Glutamatergic neuron (in vitro differentiated cells): ENCODE data around the gene AMZ1. TPM values are rescaled to one million over a fixed set of nuclear protein-coding genes. Genes with fewer than 3 reads are reported as not detected.
A peak's percentile ranks its signal among the peaks of the same experiment; 100 is the strongest.

ENCODE experiments used
- DNase-seq: peaks from one replicate; pipeline ENCODE4 v3.0.0; 2022
- H3K27ac Mint-ChIP-seq: one replicate; pipeline ENCODE4 v1.8.0; 2020; ENCODE audit warnings: mild to moderate bottlenecking, mixed read lengths, inconsistent platforms; ENCODE audit not compliant: unreplicated experiment
- H3K27me3 Mint-ChIP-seq: one replicate; pipeline ENCODE4 v1.8.0; 2020; ENCODE audit warnings: mild to moderate bottlenecking, moderate library complexity, mixed read lengths, inconsistent platforms; ENCODE audit not compliant: unreplicated experiment
- H3K36me3 Mint-ChIP-seq: one replicate; pipeline ENCODE4 v1.8.0; 2020; ENCODE audit warnings: mild to moderate bottlenecking, mixed read lengths, inconsistent platforms; ENCODE audit not compliant: unreplicated experiment
- H3K4me1 Mint-ChIP-seq: one replicate; pipeline ENCODE4 v1.8.0; 2020; ENCODE audit warnings: mild to moderate bottlenecking, low read depth, mixed read lengths, inconsistent platforms; ENCODE audit not compliant: unreplicated experiment
- H3K4me3 Mint-ChIP-seq: one replicate; pipeline ENCODE4 v1.8.0; 2020; ENCODE audit warnings: mild to moderate bottlenecking, mixed read lengths, inconsistent platforms; ENCODE audit not compliant: unreplicated experiment
- H3K9me3 Mint-ChIP-seq: one replicate; pipeline ENCODE4 v1.8.0; 2020; ENCODE audit warnings: mild to moderate bottlenecking, moderate library complexity, mixed read lengths, inconsistent platforms; ENCODE audit not compliant: unreplicated experiment
- total RNA-seq: library from RNA; stranded (reverse); fragmentation: NEBNext Ultra II Directional; extraction: Animal tissue kit (Norgen Biotek cat#: 25700); gene quantifications from one replicate; pipeline ENCODE4 v1.2.1, GENCODE V29; 2021; ENCODE audit not compliant: unreplicated experiment
- TF ChIP-seq, protein P1 (sequence below): fragments of 200-600 bp; sonication (generic); IDR thresholded peaks from one replicate; pipeline ENCODE4 v1.5.0; 2021; ENCODE audit not compliant: partially characterized antibody, unreplicated experiment

AMZ1 gene
- total RNA-seq, 1 donor from 2014 or later = 0.15 TPM

DNA sequence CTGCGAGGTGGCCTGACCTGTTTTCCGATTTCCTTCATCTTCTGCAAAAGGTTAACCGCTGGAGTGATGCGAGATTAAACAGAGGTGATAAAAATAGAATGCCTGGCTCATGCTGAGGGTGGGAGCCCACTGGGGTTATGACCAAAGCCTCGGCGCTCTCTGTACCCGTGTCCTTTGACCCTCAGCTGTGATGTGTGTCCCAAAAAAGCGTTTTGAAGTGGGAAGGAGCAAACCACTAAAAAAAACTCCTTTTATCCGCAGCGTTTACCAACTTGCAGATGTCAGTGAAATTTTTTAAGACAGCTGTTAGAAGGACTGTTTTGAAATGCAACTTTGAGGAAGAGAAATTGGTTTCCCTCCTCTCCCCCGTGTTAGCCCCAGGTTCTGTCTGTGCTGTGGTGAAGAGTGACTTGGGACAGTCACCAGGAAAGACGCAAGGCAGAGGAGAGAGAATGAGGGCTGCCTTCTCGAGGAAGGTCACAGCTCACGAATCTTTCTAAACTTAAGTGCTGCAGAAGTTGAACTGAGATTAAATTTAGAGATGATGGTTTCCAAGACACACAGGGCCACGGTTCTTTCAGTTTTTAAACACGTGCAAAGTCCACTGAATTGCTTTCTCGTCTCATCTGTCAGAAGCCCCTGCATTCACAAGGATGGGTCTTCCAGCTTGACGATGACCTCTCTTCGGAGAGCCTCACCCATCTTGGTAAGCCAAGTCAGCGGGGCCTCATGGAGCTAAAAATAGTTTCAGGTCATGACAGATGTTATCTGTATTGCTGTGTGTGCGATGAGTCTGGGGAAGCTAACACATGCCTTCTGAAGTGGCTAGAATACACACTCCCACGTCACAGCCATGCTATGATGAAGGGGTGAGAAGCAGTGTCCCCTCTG, 27.6 kb downstream of the AMZ1 start:
- H3K27me3 Mint-ChIP-seq = peaks cover 7% of the 10 kb centered on the region
- no peak overlapping the region for H3K4me3 Mint-ChIP-seq
- TF ChIP-seq, protein P1, sequence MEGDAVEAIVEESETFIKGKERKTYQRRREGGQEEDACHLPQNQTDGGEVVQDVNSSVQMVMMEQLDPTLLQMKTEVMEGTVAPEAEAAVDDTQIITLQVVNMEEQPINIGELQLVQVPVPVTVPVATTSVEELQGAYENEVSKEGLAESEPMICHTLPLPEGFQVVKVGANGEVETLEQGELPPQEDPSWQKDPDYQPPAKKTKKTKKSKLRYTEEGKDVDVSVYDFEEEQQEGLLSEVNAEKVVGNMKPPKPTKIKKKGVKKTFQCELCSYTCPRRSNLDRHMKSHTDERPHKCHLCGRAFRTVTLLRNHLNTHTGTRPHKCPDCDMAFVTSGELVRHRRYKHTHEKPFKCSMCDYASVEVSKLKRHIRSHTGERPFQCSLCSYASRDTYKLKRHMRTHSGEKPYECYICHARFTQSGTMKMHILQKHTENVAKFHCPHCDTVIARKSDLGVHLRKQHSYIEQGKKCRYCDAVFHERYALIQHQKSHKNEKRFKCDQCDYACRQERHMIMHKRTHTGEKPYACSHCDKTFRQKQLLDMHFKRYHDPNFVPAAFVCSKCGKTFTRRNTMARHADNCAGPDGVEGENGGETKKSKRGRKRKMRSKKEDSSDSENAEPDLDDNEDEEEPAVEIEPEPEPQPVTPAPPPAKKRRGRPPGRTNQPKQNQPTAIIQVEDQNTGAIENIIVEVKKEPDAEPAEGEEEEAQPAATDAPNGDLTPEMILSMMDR = no peak
- no peak overlapping the region for H3K27ac Mint-ChIP-seq
- DNase-seq = no peak
- H3K4me1 Mint-ChIP-seq = peaks cover 34% of the 10 kb centered on the region
- peaks cover 6% of the 10 kb centered on the region for H3K9me3 Mint-ChIP-seq
- no peaks in the 10 kb centered on the region for H3K36me3 Mint-ChIP-seq

DNA sequence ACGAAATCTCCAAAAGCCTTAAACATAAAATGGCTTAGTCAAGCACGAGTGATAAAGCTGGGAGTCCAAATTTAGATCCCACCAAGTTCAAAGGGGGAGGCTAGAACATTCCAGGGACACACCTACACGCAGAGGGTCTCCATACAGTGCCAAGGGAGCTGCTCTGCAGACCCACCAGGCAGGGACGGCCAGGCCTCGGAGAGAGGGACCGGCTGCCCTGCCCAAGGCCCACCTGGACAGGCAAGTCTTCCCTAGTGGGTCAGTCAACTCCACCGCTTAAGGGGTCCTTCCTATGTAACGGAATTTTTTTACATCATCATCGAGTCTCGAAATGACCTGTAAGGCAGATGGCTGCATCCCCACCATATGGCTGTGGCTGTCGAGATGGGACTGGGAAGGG, 28.5 kb downstream of the AMZ1 start:
- H3K36me3 Mint-ChIP-seq = no peaks in the 10 kb centered on the region
- peaks cover 7% of the 10 kb centered on the region for H3K27me3 Mint-ChIP-seq
- DNase-seq = no peak
- H3K9me3 Mint-ChIP-seq = peaks cover 6% of the 10 kb centered on the region
- H3K4me3 Mint-ChIP-seq = no peak overlapping the region
- peak overlapping the region; percentile 84 for H3K27ac Mint-ChIP-seq
- TF ChIP-seq, protein P1 = no peak
- peaks cover 34% of the 10 kb centered on the region for H3K4me1 Mint-ChIP-seq

DNA sequence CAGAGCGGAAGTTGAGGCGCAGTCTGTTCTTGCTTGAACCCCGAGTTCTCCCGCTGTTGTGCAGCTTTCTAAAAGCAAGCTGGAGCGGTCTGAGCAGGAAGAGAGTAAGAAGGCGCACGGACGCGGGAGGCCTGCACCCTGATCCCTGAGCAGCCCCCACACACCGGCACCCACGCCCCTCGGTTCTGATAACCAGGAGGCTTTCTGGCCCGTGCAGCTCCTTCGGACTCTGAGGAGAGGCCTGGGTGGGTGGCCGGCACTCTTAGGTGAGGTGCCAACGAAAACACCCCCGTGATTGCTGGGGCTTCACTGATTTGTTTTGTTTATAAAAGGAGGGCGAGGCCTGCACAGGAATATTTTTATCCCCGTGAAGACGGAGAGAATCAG, 28.9 kb downstream of the AMZ1 start:
- no peaks in the 10 kb centered on the region for H3K36me3 Mint-ChIP-seq
- H3K4me3 Mint-ChIP-seq = no peak overlapping the region
- peaks cover 34% of the 10 kb centered on the region for H3K4me1 Mint-ChIP-seq
- H3K9me3 Mint-ChIP-seq = peaks cover 6% of the 10 kb centered on the region
- TF ChIP-seq, protein P1 = no peak
- peak overlapping the region; percentile 84 for H3K27ac Mint-ChIP-seq
- DNase-seq = no peak
- peaks cover 7% of the 10 kb centered on the region for H3K27me3 Mint-ChIP-seq

DNA sequence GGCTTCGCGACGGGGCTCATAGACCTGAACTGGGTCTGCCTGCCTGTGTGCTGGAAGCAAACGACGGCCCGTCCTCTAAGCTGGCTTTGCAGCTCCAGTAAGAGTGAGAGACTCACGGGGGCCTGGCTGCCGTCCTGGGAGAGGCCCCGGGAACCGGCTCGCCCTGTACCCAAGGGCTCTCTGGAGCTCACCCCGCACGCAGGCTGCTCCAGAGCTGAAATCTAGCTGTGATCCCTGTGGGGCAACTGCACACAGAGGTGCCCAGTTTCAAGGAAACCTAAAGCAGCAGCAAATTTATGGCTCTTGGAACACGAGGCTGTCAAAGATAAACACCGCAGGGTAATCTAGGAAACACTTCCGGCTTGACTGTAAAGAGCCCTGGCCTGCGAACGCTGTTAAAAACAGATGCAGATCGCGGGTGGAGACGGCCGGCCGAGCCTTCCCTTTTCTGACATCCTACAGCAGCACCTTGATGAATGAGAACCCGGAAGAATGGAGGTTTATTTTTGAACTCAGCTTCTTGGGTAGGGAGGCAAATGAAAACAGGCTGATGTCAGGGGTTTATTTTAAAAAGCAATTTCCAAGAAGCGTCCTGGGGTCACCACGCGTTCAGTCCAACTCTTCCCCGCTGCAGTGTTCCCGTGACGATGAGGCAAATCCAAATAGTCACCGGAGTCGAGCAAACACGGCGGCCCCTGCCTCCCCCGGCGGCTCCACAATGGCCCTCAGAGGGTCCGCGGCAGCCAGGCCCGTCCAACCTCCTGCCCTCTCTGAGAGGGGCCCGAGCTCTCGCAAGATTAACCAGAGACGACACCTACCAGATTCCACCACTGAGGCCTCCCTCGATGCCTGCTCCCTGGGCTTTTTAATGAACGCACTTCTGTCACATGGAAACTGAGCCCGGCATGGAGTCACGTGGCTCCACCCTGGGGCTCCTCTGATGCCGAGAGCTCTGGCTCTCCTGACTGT, 29.6 kb downstream of the AMZ1 start:
- no peak for DNase-seq
- Mint-ChIP-seq H3K4me3 (no peak overlapping the region), H3K36me3 (no peaks in the 10 kb centered on the region), H3K4me1 (peaks cover 34% of the 10 kb centered on the region), H3K9me3 (peaks cover 6% of the 10 kb centered on the region), H3K27me3 (peaks cover 7% of the 10 kb centered on the region), H3K27ac (peak overlapping the region; percentile 84)
- TF ChIP-seq, protein P1 = no peak
